ENCODE results near the gene SC5D. TPM values are rescaled to one million over a fixed set of nuclear protein-coding genes. Genes with fewer than 3 reads are reported as not detected.

Gene SC5D
- polyA plus RNA-seq, 2 of the 4 experiments (the other 2 are of a cell fraction), result 18.1 to 28.1 TPM

- POLR2A ChIA-PET, result no interaction called here
- Histone ChIP-seq H3K4me3 (no peak overlapping the region), H3K4me2 (peak overlapping the region; percentile 28; the same call in 2 of the 3 replicates), H3K4me1 (peaks cover 13% of the 10 kb centered on the region; the same call in 2 of the 3 replicates), H3K9me3 (no peaks in the 10 kb centered on the region), H3K27ac (no peak overlapping the region)
- no peak for FAIRE-seq
- no peak for TF ChIP-seq PHF8 (IDR thresholded peaks at IDR 0.05; ENCODE audit: borderline replicate concordance, low read depth)
- TF ChIP-seq MAZ (IDR thresholded peaks at IDR 0.05; ENCODE audit: borderline replicate concordance, low read depth, low read length), result no peak
- TF ChIP-seq, protein P1, sequence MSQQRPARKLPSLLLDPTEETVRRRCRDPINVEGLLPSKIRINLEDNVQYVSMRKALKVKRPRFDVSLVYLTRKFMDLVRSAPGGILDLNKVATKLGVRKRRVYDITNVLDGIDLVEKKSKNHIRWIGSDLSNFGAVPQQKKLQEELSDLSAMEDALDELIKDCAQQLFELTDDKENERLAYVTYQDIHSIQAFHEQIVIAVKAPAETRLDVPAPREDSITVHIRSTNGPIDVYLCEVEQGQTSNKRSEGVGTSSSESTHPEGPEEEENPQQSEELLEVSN (IDR thresholded peaks at IDR 0.05; ENCODE audit: borderline replicate concordance, low read depth), result no peak
- no peak for TF ChIP-seq RFX5 (IDR thresholded peaks at IDR 0.05)
- TF ChIP-seq NPAS2 (CRISPR knock-in tag; IDR thresholded peaks at IDR 0.05; ENCODE audit: borderline replicate concordance), result no peak
- no peak for TF ChIP-seq FOSL2 (IDR thresholded peaks at IDR 0.05)
- 0 out of 2 replicates have a peak, but pooled peaks have one; percentile 5 for TF ChIP-seq FOSL2 (CRISPR knock-in tag; IDR thresholded peaks at IDR 0.05)
- no peak for ATAC-seq
- CTCF ChIA-PET, result no interaction called here
- DNase-seq (ENCODE audit: low read depth in 1 of 2, low spot score in 1 of 2), result no peak
These were observed 6.8 kb downstream of the SC5D start for GRCh38 chr11:121299417-121299816.

- Histone ChIP-seq H3K4me3 (no peak overlapping the region), H3K27ac (no peak overlapping the region), H3K4me1 (peaks cover 13% of the 10 kb centered on the region; the same call in 2 of the 3 replicates), H3K4me2 (no peak overlapping the region), H3K9me3 (no peaks in the 10 kb centered on the region)
- ChIA-PET CTCF (interaction anchor here (0.8 kb wide), 1 partner anchor 16 kb away, joined by 3 read pairs; no protein-coding TSS in a partner anchor), POLR2A (no interaction called here)
- ATAC-seq (no peak), DNase-seq (ENCODE audit: low read depth in 1 of 2, low spot score in 1 of 2) (no peak), FAIRE-seq (no peak)
- WGBS (ENCODE audit: missing lambda C conversion rate), result 92% methylated on average over 2 of the region's 2 CpGs
- TF ChIP-seq KDM5A (IDR thresholded peaks at IDR 0.05), result no peak
- TF ChIP-seq CHD2 (IDR thresholded peaks at IDR 0.05; ENCODE audit: low read length, partially characterized antibody), result no peak
- no peak for TF ChIP-seq EP300 (IDR thresholded peaks at IDR 0.05)
- no peak for TF ChIP-seq JUNB (IDR thresholded peaks at IDR 0.05)
- no peak for TF ChIP-seq JUN (IDR thresholded peaks at IDR 0.05)
- TF ChIP-seq PHF8 (IDR thresholded peaks at IDR 0.05; ENCODE audit: borderline replicate concordance, low read depth), result no peak
- TF ChIP-seq, protein P2, sequence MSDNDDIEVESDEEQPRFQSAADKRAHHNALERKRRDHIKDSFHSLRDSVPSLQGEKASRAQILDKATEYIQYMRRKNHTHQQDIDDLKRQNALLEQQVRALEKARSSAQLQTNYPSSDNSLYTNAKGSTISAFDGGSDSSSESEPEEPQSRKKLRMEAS (IDR thresholded peaks at IDR 0.05), result no peak
- TF ChIP-seq ESRRA (IDR thresholded peaks at IDR 0.05; ENCODE audit: borderline replicate concordance, low read length), result no peak
- no peak for TF ChIP-seq NR3C1 (IDR thresholded peaks at IDR 0.05)
- no peak for TF ChIP-seq CBX2 (IDR thresholded peaks at IDR 0.05; ENCODE audit: borderline replicate concordance, low read depth)
- TF ChIP-seq GATA3 (IDR thresholded peaks at IDR 0.05; ENCODE audit: borderline replicate concordance), result no peak
- no peak for TF ChIP-seq RCOR1 (IDR thresholded peaks at IDR 0.05; ENCODE audit: low read depth, low read length)
- no peak for TF ChIP-seq POLR2A (IDR thresholded peaks at IDR 0.05; ENCODE audit: low read length)
These were observed 7.9 kb downstream of the SC5D start for GRCh38 chr11:121300313-121300971.

- ChIA-PET POLR2A (no interaction called here), CTCF (interaction anchor here (0.7 to 0.8 kb wide), 2 partner anchors 16 to 63 kb away, joined by 3 read pairs; no protein-coding TSS in a partner anchor)
- Histone ChIP-seq H3K9me3 (no peaks in the 10 kb centered on the region), H3K27ac (no peak overlapping the region), H3K4me3 (no peak overlapping the region), H3K4me1 (peaks cover 13% of the 10 kb centered on the region; the same call in 2 of the 3 replicates), H3K4me2 (no peak overlapping the region)
- 70% methylated on average over 3 of the region's 3 CpGs for WGBS (ENCODE audit: missing lambda C conversion rate)
- ATAC-seq (no peak), DNase-seq (ENCODE audit: low read depth in 1 of 2, low spot score in 1 of 2) (no peak), FAIRE-seq (no peak)
- TF ChIP-seq ELK1 (IDR thresholded peaks at IDR 0.05; ENCODE audit: low read depth, low read length) (no peak), HDAC2 (IDR thresholded peaks at IDR 0.05) (no peak), CBX2 (IDR thresholded peaks at IDR 0.05; ENCODE audit: borderline replicate concordance, low read depth) (no peak), PBX3 (IDR thresholded peaks at IDR 0.05) (no peak), EP300 (IDR thresholded peaks at IDR 0.05) (no peak), HOXB5 (CRISPR knock-in tag; IDR thresholded peaks at IDR 0.05) (no peak), ZC3H11A (IDR thresholded peaks at IDR 0.05) (no peak), RCOR1 (IDR thresholded peaks at IDR 0.05; ENCODE audit: low read depth, low read length) (no peak)
- TF ChIP-seq, protein P3, sequence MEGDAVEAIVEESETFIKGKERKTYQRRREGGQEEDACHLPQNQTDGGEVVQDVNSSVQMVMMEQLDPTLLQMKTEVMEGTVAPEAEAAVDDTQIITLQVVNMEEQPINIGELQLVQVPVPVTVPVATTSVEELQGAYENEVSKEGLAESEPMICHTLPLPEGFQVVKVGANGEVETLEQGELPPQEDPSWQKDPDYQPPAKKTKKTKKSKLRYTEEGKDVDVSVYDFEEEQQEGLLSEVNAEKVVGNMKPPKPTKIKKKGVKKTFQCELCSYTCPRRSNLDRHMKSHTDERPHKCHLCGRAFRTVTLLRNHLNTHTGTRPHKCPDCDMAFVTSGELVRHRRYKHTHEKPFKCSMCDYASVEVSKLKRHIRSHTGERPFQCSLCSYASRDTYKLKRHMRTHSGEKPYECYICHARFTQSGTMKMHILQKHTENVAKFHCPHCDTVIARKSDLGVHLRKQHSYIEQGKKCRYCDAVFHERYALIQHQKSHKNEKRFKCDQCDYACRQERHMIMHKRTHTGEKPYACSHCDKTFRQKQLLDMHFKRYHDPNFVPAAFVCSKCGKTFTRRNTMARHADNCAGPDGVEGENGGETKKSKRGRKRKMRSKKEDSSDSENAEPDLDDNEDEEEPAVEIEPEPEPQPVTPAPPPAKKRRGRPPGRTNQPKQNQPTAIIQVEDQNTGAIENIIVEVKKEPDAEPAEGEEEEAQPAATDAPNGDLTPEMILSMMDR (IDR thresholded peaks at IDR 0.05), result no peak
These were observed 8.6 kb downstream of the SC5D start for GRCh38 chr11:121300972-121301699.
